SU-DHL-6 (cell line): Measurements from ENCODE around the gene WWC1.

ENCODE experiments used
- H2AFZ ChIP-seq: fragments of 200-600 bp; sonication (generic); 2 replicates; pipeline ENCODE4 v1.6.1; 2014; ENCODE audit warnings: low read depth, mild to moderate bottlenecking, moderate library complexity, mixed read lengths, antibody characterized with exemption, low read length; ENCODE audit not compliant: severe bottlenecking
- H3F3A ChIP-seq: fragments of 200-600 bp; shearing (Covaris generic); 2 replicates; pipeline ENCODE4 v1.6.0; 2016; ENCODE audit warnings: antibody characterized with exemption, mild to moderate bottlenecking; ENCODE audit not compliant: insufficient read depth
- H3K27ac ChIP-seq: fragments of 200-600 bp; sonication (generic); 2 replicates; pipeline ENCODE4 v1.5.1; 2016; ENCODE audit warnings: low read depth, mild to moderate bottlenecking, low read length, moderate library complexity, mixed read lengths
- H3K27me3 ChIP-seq: fragments of 200-600 bp; sonication (generic), shearing (Covaris generic); 2 replicates; pipeline ENCODE4 v1.6.0; 2014; ENCODE audit warnings: mild to moderate bottlenecking, low read length
- H3K36me3 ChIP-seq: fragments of 200-600 bp; sonication (generic); 2 replicates; pipeline ENCODE4 v1.6.1; 2014; ENCODE audit warnings: mild to moderate bottlenecking, low read length, mixed read lengths
- H3K4me2 ChIP-seq: fragments of 300-600, 200-600 bp; shearing (Covaris generic), sonication (generic); 2 replicates; pipeline ENCODE4 v1.6.0; 2014; ENCODE audit warnings: low read length, low read depth, mild to moderate bottlenecking; ENCODE audit not compliant: poor library complexity, severe bottlenecking
- H3K4me3 ChIP-seq: fragments of 200-600 bp; sonication (generic); 2 replicates; pipeline ENCODE4 v1.5.1; 2014; ENCODE audit warnings: antibody characterized with exemption, low read length, mild to moderate bottlenecking, mixed read lengths; ENCODE audit not compliant: insufficient read depth, poor library complexity, severe bottlenecking
- H3K79me2 ChIP-seq: fragments of 200-600 bp; sonication (generic); 2 replicates; pipeline ENCODE4 v1.6.1; 2014; ENCODE audit warnings: mild to moderate bottlenecking, low read length, moderate library complexity; ENCODE audit not compliant: insufficient read depth
- H3K9ac ChIP-seq: fragments of 200-600 bp; sonication (generic); 2 replicates; pipeline ENCODE4 v1.7.0; 2014; ENCODE audit warnings: mild to moderate bottlenecking, low read length
- H3K9me2 ChIP-seq: fragments of 200-600 bp; sonication (generic); replicated peaks from 2 replicates; pipeline ENCODE4 v1.6.1; 2014; ENCODE audit warnings: low read length; ENCODE audit not compliant: insufficient read depth
- H3K9me3 ChIP-seq: fragments of 200-600 bp; sonication (generic); 2 replicates; pipeline ENCODE4 v1.6.1; 2014; ENCODE audit warnings: low read length, mixed read lengths; ENCODE audit not compliant: insufficient read depth
- H4K20me1 ChIP-seq: fragments of 200-600 bp; sonication (generic); 2 replicates; pipeline ENCODE4 v1.6.1; 2014; ENCODE audit warnings: low read depth, mild to moderate bottlenecking, antibody characterized with exemption, low read length, moderate library complexity, mixed read lengths
- CTCF ChIP-seq: fragments of 200-600 bp; sonication (generic); IDR thresholded peaks from one replicate; pipeline ENCODE4 v1.5.1; 2017; ENCODE audit warnings: antibody characterized with exemption, mild to moderate bottlenecking, low read length, moderate library complexity; ENCODE audit not compliant: insufficient read depth, poor library complexity, severe bottlenecking
- EZH2phosphoT487 ChIP-seq: fragments of 200-600 bp; sonication (generic), shearing (Covaris generic); conservative IDR thresholded peaks from 2 replicates; pipeline ENCODE4 v1.6.1; 2018; ENCODE audit warnings: mild to moderate bottlenecking, antibody characterized with exemption, low read length, moderate library complexity, mixed read lengths

Gene WWC1

DNA sequence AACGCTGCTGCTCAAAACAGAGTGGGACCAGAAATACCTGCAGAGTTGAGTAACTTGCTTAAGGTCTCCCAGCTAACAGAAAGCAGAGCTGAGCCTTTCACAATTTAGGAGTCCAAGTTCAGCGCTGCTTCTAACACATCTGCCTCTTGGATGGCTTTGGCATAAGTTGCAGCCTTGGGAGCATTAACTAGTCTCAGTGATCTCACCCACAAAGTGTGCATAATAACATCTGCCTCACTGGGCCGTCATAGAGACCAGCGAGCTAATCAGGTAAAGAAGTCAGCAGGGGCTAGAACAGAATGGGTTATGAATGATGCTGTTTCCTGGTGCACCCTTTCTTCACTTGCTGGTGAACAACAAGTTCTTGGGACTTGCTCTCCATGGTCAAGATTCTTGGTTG is 36.5 kb downstream of the WWC1 start:
- Histone ChIP-seq H3K4me2 (no peak overlapping the region), H3K79me2 (no peaks in the 10 kb centered on the region)

DNA sequence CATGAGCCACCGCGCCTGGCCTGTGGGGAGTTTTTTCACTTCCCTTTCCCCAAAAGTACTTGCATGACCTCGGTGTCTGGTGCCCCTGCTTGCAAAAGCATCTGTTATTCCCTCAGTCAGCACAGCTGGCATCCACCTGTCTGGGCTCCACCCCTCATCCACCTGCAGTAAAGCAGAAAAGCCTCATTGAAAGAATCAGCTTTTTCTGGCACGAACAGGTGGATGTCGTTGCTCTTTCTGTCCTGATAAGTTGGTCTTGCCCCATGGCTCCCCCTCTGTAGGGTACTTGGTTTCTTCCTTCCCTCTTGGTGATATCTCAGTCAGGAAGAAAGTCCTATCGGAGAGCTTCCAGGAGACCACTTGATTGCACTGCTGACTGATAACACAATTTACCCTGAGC is 37.4 kb downstream of the WWC1 start:
- no peak for TF ChIP-seq EZH2phosphoT487
- TF ChIP-seq CTCF: no peak
- Histone ChIP-seq H3K9ac (no peak overlapping the region), H3K79me2 (no peaks in the 10 kb centered on the region), H3K36me3 (no peaks in the 10 kb centered on the region), H2AFZ (no peak overlapping the region), H4K20me1 (no peaks in the 10 kb centered on the region), H3K27me3 (no peaks in the 10 kb centered on the region), H3K27ac (no peak overlapping the region), H3K4me2 (no peak overlapping the region), H3F3A (no peaks in the 10 kb centered on the region), H3K9me3 (no peaks in the 10 kb centered on the region), H3K9me2 (no peaks in the 10 kb centered on the region), H3K4me3 (no peak overlapping the region)

More for the DNA sequence above, 36.5 kb downstream of the WWC1 start:
- H3K9me3 ChIP-seq: no peaks in the 10 kb centered on the region
- no peak overlapping the region for H2AFZ ChIP-seq
- H3F3A ChIP-seq: no peaks in the 10 kb centered on the region
- H3K27ac ChIP-seq: no peak overlapping the region
- no peak overlapping the region for H3K4me3 ChIP-seq
- no peaks in the 10 kb centered on the region for H3K36me3 ChIP-seq
- H3K9me2 ChIP-seq: no peaks in the 10 kb centered on the region
- no peak overlapping the region for H3K9ac ChIP-seq
- H4K20me1 ChIP-seq: no peaks in the 10 kb centered on the region
- TF ChIP-seq CTCF: no peak
- TF ChIP-seq EZH2phosphoT487: no peak
- no peaks in the 10 kb centered on the region for H3K27me3 ChIP-seq

- Histone ChIP-seq H3K9me2 (no peaks in the 10 kb centered on the region), H3K9me3 (no peaks in the 10 kb centered on the region), H3K4me2 (no peak overlapping the region), H3F3A (no peaks in the 10 kb centered on the region), H3K36me3 (no peaks in the 10 kb centered on the region), H3K4me3 (no peak overlapping the region), H3K27ac (no peak overlapping the region), H4K20me1 (no peaks in the 10 kb centered on the region), H3K9ac (no peak overlapping the region), H3K79me2 (no peaks in the 10 kb centered on the region), H3K27me3 (no peaks in the 10 kb centered on the region), H2AFZ (no peak overlapping the region)
- no peak for TF ChIP-seq EZH2phosphoT487
- no peak for TF ChIP-seq CTCF
Measured at GRCh38 chr5:168329302-168329701, 37.9 kb downstream of the WWC1 start.
